Liver (tissue), 9 donors: ENCODE measurements around the gene ANKFY1. TPM values are rescaled to one million over a fixed set of nuclear protein-coding genes. Genes with fewer than 3 reads are reported as not detected.

Experiments
- DNase-seq: peaks from one replicate; pipeline ENCODE4 v3.0.0-alpha.2; 2017; ENCODE audit warnings: low spot score
- H3K27ac ChIP-seq, 2 donors: one replicate each; pipeline ENCODE4 v1.7.0; 2013; ENCODE audit warnings: inconsistent platforms in 2 of 2, low read length in 2 of 2, control low read depth in 1 of 2, low read depth in 1 of 2, mild to moderate bottlenecking in 1 of 2
- H3K27me3 ChIP-seq, 4 donors: one replicate each; pipeline versions ENCODE4 v1.6.1 to v1.7.0; 2013; ENCODE audit warnings: low read length in 3 of 4, inconsistent platforms in 1 of 4, mild to moderate bottlenecking in 1 of 4, moderate library complexity in 1 of 4; ENCODE audit not compliant: control insufficient read depth in 4 of 4, insufficient read depth in 4 of 4
- H3K36me3 ChIP-seq, 4 donors: one replicate each; pipeline versions ENCODE4 v1.6.1 to v1.7.0; 2013; ENCODE audit warnings: low read length in 3 of 4, mild to moderate bottlenecking in 3 of 4, low read depth in 1 of 4, moderate library complexity in 1 of 4; ENCODE audit not compliant: control insufficient read depth in 4 of 4, insufficient read depth in 3 of 4
- H3K4me1 ChIP-seq, 4 donors: one replicate each; pipeline versions ENCODE4 v1.6.1 to v1.7.0; 2013; ENCODE audit warnings: low read length in 3 of 4, mild to moderate bottlenecking in 3 of 4, moderate library complexity in 1 of 4; ENCODE audit not compliant: control insufficient read depth in 4 of 4, insufficient read depth in 4 of 4
- H3K4me3 ChIP-seq, 3 donors: one replicate each; pipeline versions ENCODE4 v1.6.1 to v1.7.0; 2013; ENCODE audit warnings: low read length in 3 of 3, control low read depth in 1 of 3, low read depth in 1 of 3, mild to moderate bottlenecking in 1 of 3
- H3K9ac ChIP-seq, 2 donors: one replicate each; pipeline ENCODE4 v1.7.0; 2013; ENCODE audit warnings: low read length in 2 of 2, mild to moderate bottlenecking in 2 of 2, moderate library complexity in 2 of 2, control low read depth in 1 of 2, low read depth in 1 of 2
- H3K9me3 ChIP-seq, 4 donors: one replicate each; pipeline versions ENCODE4 v1.6.1 to v1.7.0; 2013; ENCODE audit warnings: low read length in 3 of 4; ENCODE audit not compliant: control insufficient read depth in 4 of 4
- EGR1 ChIP-seq, 2 donors: IDR thresholded peaks; 2 replicates each; pipeline ENCODE4 v1.6.1; 2016 to 2018; ENCODE audit warnings: antibody characterized with exemption in 2 of 2, low read depth in 2 of 2
- FOXA1 ChIP-seq: IDR thresholded peaks from 2 replicates; pipeline ENCODE4 v1.6.1; 2016; ENCODE audit warnings: antibody characterized with exemption
- FOXA2 ChIP-seq: IDR thresholded peaks from 2 replicates; pipeline ENCODE4 v1.6.1; 2016; ENCODE audit warnings: antibody characterized with exemption
- GABPA ChIP-seq, 2 donors: IDR thresholded peaks in 1 of 2; conservative IDR thresholded peaks in 1 of 2; 2 replicates each; pipeline ENCODE4 v1.6.1; 2016; ENCODE audit warnings: antibody characterized with exemption in 2 of 2, mild to moderate bottlenecking in 1 of 2, moderate library complexity in 1 of 2
- HNF4A ChIP-seq, 2 donors: conservative IDR thresholded peaks; 2 replicates each; pipeline ENCODE4 v1.6.1; 2016; ENCODE audit warnings: antibody characterized with exemption in 2 of 2, mild to moderate bottlenecking in 2 of 2
- HNF4G ChIP-seq: IDR thresholded peaks from 2 replicates; pipeline ENCODE4 v1.6.1; 2016; ENCODE audit warnings: antibody characterized with exemption
- JUND ChIP-seq, 2 donors: IDR thresholded peaks; 2 replicates each; pipeline ENCODE4 v1.6.1; 2016; ENCODE audit warnings: antibody characterized with exemption in 2 of 2
- NR2F2 ChIP-seq: IDR thresholded peaks from 2 replicates; pipeline ENCODE4 v1.6.1; 2016; ENCODE audit warnings: antibody characterized with exemption
- RAD21 ChIP-seq, 2 donors: IDR thresholded peaks; 2 replicates each; pipeline ENCODE4 v1.6.1; 2016; ENCODE audit warnings: antibody characterized with exemption in 2 of 2, mild to moderate bottlenecking in 2 of 2
- SP1 ChIP-seq: IDR thresholded peaks from 2 replicates; pipeline ENCODE4 v1.6.1; 2018; ENCODE audit warnings: antibody characterized with exemption, mild to moderate bottlenecking
- TAF1 ChIP-seq: conservative IDR thresholded peaks from 2 replicates; pipeline ENCODE4 v1.6.1; 2016; ENCODE audit warnings: antibody characterized with exemption, mild to moderate bottlenecking
- YY1 ChIP-seq: IDR thresholded peaks from 2 replicates; pipeline ENCODE4 v1.6.1; 2016; ENCODE audit warnings: antibody characterized with exemption, mild to moderate bottlenecking
- WGBS: extraction: QIAGEN DNeasy Blood & Tissue Kit; methylation state at CpG from one replicate; pipeline ENCODE4 v1.1.7; 2013; 5-methylcytosine and 5-hydroxymethylcytosine counted together
- polyA plus RNA-seq, 2 donors: library from polyadenylated mRNA; stranded (reverse) in 1 of 2; unstranded in 1 of 2; fragments of 200-250 nt in 1 of 2; fragments of >200 nt in 1 of 2; fragmentation: Nextera tagmentation in 1 of 2; extraction: Ambion mirVana in 1 of 2; gene quantifications; one replicate each; pipeline versions ENCODE4 v1.2.1 to v1.2.3, GENCODE V29; 2013 to 2015
- total RNA-seq, 2 donors: library from RNA; depleted of rRNA; stranded (reverse); fragments of >200 nt; gene quantifications; one replicate each; pipeline ENCODE4 v1.2.3, GENCODE V29; 2014
- TF ChIP-seq, protein P1 (sequence below): fragments of 150-350 bp; IDR thresholded peaks from 2 replicates; pipeline ENCODE4 v1.5.1; 2017; ENCODE audit warnings: improper control_type of control experiment, low read depth, low read length; ENCODE audit not compliant: missing input control
- TF ChIP-seq, protein P2 (sequence below): IDR thresholded peaks from 2 replicates; pipeline ENCODE4 v1.6.1; 2016; ENCODE audit warnings: antibody characterized with exemption
- TF ChIP-seq, protein P3 (sequence below): IDR thresholded peaks from 2 replicates; pipeline ENCODE4 v1.6.1; 2016; ENCODE audit warnings: antibody characterized with exemption
- donor health status: healthy.
- donor health status: healthy.
- donor health status: healthy.
- donor health status: healthy.
- donor health status: healthy.

The ANKFY1 gene
- total and polyA plus RNA-seq, 4 donors = 6.8 to 38.6 (median 21.9) TPM

DNA sequence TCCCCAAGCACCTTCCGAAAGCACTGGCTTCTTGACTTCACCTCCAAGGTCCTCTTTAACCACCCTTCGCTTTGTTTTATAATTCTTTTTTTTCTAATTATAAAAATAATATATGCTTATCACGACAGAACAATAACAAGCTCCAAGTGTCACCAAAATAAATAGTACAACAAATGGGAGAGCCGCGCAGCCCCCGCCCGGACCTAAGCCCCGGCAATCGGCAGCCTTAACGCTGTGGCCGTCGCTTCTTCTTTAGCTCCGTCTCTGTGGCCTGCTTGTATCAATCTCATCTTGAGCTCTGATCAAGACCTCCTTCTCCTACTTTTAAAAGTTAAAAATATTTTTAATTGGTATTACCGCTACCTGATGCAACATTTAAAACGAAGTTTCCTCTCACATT, 78.1 kb downstream of the ANKFY1 start:
- Histone ChIP-seq H3K9me3 (no peaks in the 10 kb centered on the region), H3K36me3 (peaks cover 6 to 58% (median 41%) of the 10 kb centered on the region in 4 donors), H3K9ac (no peak overlapping the region), H3K4me3 (no peak overlapping the region), H3K27ac (no peak overlapping the region), H3K4me1 (no peaks in the 10 kb centered on the region), H3K27me3 (no peaks in the 10 kb centered on the region)
- no peak for DNase-seq
- TF ChIP-seq FOXA1 = no peak
- no peak for TF ChIP-seq NR2F2
- no peak for TF ChIP-seq EGR1 (IDR thresholded peaks at IDR 0.05; ENCODE audit: low read depth in 2 of 2)
- 96% methylated on average over 15 of the region's 15 CpGs for WGBS

DNA sequence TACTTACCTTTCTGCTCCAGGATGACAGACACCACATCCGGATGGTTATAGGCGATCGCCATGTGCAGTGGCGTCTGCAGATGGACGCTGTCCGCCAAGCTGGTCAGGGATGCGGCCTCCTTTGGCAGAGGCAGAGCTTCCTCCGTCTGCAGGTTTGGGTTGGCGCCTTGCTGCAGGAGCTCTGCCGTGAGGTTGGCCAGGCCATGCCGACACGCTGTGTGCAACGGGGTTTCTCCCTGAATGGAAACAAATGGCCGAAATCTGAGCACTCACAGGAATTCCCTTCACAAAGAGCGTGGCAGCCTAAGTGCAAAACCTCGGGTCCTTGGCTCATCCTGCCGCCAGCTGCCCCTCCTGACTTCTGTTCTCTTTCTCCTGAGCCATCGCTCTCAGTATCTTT, 79.0 kb downstream of the ANKFY1 start:
- 96% methylated on average over 18 of the region's 18 CpGs for WGBS
- Histone ChIP-seq H3K27ac (no peak overlapping the region), H3K9ac (no peak overlapping the region), H3K4me3 (no peak overlapping the region), H3K9me3 (no peaks in the 10 kb centered on the region), H3K4me1 (no peaks in the 10 kb centered on the region), H3K36me3 (peaks cover 6 to 56% (median 40%) of the 10 kb centered on the region in 4 donors), H3K27me3 (no peaks in the 10 kb centered on the region)
- DNase-seq = no peak
- TF ChIP-seq HNF4G (no peak), FOXA1 (no peak), TAF1 (no peak), RAD21 (IDR thresholded peaks at IDR 0.05) (no peak), SP1 (no peak), NR2F2 (no peak), YY1 (no peak)
- TF ChIP-seq, protein P1, sequence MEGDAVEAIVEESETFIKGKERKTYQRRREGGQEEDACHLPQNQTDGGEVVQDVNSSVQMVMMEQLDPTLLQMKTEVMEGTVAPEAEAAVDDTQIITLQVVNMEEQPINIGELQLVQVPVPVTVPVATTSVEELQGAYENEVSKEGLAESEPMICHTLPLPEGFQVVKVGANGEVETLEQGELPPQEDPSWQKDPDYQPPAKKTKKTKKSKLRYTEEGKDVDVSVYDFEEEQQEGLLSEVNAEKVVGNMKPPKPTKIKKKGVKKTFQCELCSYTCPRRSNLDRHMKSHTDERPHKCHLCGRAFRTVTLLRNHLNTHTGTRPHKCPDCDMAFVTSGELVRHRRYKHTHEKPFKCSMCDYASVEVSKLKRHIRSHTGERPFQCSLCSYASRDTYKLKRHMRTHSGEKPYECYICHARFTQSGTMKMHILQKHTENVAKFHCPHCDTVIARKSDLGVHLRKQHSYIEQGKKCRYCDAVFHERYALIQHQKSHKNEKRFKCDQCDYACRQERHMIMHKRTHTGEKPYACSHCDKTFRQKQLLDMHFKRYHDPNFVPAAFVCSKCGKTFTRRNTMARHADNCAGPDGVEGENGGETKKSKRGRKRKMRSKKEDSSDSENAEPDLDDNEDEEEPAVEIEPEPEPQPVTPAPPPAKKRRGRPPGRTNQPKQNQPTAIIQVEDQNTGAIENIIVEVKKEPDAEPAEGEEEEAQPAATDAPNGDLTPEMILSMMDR = no peak
- TF ChIP-seq, protein P2, sequence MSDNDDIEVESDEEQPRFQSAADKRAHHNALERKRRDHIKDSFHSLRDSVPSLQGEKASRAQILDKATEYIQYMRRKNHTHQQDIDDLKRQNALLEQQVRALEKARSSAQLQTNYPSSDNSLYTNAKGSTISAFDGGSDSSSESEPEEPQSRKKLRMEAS = no peak
- TF ChIP-seq, protein P3, sequence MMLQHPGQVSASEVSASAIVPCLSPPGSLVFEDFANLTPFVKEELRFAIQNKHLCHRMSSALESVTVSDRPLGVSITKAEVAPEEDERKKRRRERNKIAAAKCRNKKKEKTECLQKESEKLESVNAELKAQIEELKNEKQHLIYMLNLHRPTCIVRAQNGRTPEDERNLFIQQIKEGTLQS = no peak

DNA sequence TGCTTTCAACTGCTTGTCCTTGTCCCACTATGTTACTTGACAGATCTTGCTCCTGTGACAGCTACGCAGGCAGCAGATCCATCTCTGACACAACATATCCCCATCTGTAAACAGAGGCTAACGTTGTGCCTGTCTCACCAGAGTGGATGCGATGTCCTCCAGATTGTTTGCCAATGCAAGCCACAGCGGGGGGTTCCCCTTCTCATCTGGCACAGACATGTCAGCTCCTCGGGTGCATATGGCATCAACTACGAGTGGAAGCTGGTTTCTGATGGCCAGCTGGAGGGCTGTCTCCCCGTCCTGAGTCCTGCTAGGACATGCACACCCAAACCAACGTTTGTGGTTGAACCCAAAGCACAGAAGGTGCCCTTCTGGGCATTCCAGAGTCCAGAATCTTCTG, 81.7 kb downstream of the ANKFY1 start:
- no peak for TF ChIP-seq NR2F2
- no peak for TF ChIP-seq RAD21 (IDR thresholded peaks at IDR 0.05)
- no peak for TF ChIP-seq GABPA (IDR thresholded peaks at IDR 0.05 in 1 of 2, conservative IDR thresholded peaks at IDR 0.05 in 1 of 2)
- TF ChIP-seq SP1 = no peak
- no peak for TF ChIP-seq HNF4A (conservative IDR thresholded peaks at IDR 0.05)
- no peak for TF ChIP-seq JUND (IDR thresholded peaks at IDR 0.05)
- TF ChIP-seq FOXA2 = no peak
- TF ChIP-seq YY1 = no peak
- Histone ChIP-seq H3K27me3 (no peaks in the 10 kb centered on the region), H3K4me3 (no peak overlapping the region), H3K36me3 (peaks cover 7 to 66% (median 56%) of the 10 kb centered on the region in 4 donors), H3K27ac (no peak overlapping the region), H3K4me1 (no peaks in the 10 kb centered on the region), H3K9ac (no peak overlapping the region), H3K9me3 (no peaks in the 10 kb centered on the region)
- 84% methylated on average over 8 of the region's 8 CpGs for WGBS
- DNase-seq = no peak
